ENCODE measurements around the gene KIF26B.

Gene KIF26B

DNA sequence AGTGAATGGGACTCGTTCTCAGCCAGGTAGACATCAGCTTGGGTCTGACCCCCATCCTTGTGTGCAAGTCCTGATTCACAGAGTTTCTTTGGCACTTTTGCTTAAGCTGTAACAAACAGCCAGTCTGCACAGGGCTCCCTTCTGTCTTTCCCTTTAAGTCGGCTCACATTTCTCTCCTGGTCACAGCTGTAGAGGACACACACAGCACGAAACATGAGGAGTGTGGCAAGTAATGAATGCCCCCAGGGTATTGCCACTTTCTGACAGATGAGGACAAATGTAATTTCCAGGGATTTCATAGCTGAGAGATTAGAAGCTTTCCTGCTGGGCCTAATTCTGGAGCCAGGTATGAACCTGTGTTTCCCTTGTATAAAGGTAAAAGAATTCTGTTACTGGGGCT, 423.5 kb downstream of the KIF26B start:
- no peak overlapping the region for H3K4me3 ChIP-seq (replicated peaks; ENCODE audit: low read depth, low read length)
- TF ChIP-seq, protein P1, sequence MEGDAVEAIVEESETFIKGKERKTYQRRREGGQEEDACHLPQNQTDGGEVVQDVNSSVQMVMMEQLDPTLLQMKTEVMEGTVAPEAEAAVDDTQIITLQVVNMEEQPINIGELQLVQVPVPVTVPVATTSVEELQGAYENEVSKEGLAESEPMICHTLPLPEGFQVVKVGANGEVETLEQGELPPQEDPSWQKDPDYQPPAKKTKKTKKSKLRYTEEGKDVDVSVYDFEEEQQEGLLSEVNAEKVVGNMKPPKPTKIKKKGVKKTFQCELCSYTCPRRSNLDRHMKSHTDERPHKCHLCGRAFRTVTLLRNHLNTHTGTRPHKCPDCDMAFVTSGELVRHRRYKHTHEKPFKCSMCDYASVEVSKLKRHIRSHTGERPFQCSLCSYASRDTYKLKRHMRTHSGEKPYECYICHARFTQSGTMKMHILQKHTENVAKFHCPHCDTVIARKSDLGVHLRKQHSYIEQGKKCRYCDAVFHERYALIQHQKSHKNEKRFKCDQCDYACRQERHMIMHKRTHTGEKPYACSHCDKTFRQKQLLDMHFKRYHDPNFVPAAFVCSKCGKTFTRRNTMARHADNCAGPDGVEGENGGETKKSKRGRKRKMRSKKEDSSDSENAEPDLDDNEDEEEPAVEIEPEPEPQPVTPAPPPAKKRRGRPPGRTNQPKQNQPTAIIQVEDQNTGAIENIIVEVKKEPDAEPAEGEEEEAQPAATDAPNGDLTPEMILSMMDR (IDR thresholded peaks at IDR 0.05; ENCODE audit: low read depth, low read length, missing control alignments), result no peak
- no peak for DNase-seq (ENCODE audit: extremely low read depth, low read depth)

DNA sequence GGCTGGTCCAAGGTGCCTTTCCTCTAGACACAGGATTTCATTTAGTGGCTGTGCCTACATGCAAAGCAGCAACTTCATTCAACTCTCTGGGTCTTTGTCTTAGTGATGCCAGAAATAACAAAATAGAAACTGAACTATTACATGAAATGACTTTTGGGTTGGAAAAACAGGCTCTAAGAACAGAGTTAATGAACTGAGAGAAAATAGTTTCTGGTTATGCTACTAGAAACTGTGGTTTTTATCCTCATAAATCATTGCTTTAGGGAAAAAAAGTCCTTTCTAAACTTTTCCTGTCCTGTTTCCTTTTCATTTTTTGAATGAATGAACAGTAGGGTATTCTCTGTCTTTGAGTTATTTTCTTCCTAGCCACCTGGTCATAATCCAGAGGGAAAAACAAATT, 424.0 kb downstream of the KIF26B start:
- no peak for DNase-seq (ENCODE audit: extremely low read depth, low read depth)
- no peak overlapping the region for H3K4me3 ChIP-seq (replicated peaks; ENCODE audit: low read depth, low read length)
- TF ChIP-seq, protein P1 (IDR thresholded peaks at IDR 0.05; ENCODE audit: low read depth, low read length, missing control alignments), result no peak

DNA sequence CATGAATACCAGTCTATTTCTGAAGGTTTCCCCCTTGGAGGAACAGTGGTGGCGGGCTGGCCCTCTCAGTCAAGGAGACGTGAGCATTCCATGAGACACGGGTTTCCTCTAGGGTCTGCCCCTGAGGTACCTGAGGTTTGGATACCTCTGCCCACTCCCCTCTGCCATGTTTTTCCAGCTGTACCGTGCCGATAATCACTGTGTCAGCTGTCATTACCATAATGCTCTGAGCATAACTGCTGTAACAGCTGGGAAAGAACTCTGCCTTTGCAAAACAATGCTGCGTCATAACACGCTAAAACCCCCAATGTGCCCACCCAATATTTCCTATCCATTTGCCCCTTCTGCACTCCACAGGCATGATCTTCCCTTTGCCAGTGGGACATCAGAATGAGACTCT, 425.1 kb downstream of the KIF26B start:
- TF ChIP-seq, protein P1 (IDR thresholded peaks at IDR 0.05; ENCODE audit: low read depth, low read length, missing control alignments), result no peak
- no peak for DNase-seq (ENCODE audit: extremely low read depth, low read depth)
- H3K4me3 ChIP-seq (replicated peaks; ENCODE audit: low read depth, low read length), result no peak overlapping the region

DNA sequence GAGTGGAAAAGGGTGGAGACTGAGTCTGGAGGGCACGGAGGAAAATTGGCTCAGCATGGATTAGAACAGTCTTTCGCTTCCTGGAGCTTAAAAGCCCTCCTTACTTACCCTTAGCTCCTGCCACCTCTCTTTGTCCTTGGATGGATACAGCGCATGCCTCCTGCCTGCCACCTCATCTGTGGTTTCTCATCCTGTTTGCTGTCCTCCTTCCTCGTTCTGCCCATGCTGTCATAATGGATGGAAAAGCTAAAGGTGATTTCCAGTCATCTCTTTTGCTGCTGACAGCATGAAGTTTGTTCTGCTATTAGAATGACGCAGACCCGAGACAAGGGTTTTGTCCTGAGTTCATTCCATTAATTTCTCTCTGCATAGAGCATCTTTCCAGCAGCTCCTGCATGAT, 425.9 kb downstream of the KIF26B start:
- no peak for DNase-seq (ENCODE audit: extremely low read depth, low read depth)
- TF ChIP-seq, protein P1 (IDR thresholded peaks at IDR 0.05; ENCODE audit: low read depth, low read length, missing control alignments), result no peak
- H3K4me3 ChIP-seq (replicated peaks; ENCODE audit: low read depth, low read length), result no peak overlapping the region

DNA sequence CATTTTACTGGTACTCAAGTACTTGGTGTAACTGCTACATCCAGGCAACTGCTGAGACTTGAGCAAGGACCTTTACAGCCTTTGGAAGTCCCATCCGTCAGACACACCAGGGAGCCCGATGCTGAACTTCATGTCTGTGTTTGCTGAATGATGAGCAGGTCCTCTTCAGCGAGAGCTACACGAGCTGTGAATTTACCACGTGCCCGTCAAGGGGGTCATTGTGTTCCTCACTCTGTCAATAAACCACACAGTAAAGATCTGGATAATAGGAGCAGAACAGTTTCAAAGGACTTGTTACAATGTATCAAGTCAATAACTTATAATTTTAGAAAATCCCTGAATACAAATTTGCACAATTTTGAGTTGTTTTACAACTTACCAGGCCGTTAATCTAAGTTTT, 427.2 kb downstream of the KIF26B start:
- no peak overlapping the region for H3K4me3 ChIP-seq (replicated peaks; ENCODE audit: low read depth, low read length)
- no peak for DNase-seq (ENCODE audit: extremely low read depth, low read depth)
- TF ChIP-seq, protein P1 (IDR thresholded peaks at IDR 0.05; ENCODE audit: low read depth, low read length, missing control alignments), result no peak

DNA sequence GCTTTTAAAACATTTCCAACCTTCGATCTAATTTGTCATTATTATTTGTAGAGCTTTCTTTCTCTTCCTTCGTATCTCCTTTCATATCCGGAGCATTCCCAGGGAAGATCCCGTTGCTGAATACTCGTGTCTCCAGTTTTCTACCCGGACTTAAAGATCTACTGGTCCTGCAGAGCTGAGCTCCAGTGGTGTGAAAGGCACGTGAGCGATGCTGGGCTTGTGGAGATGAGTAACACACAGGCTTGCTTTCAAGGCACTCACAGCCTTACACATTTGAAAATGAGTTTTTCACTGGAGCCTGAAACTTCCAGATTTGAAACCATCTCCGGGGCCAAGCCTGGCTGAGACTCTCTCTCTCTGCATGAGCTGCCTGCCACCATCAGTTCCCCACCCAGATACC, 428.3 kb downstream of the KIF26B start:
- no peak for DNase-seq (ENCODE audit: extremely low read depth, low read depth)
- H3K4me3 ChIP-seq (replicated peaks; ENCODE audit: low read depth, low read length), result no peak overlapping the region
- TF ChIP-seq, protein P1 (IDR thresholded peaks at IDR 0.05; ENCODE audit: low read depth, low read length, missing control alignments), result no peak

DNA sequence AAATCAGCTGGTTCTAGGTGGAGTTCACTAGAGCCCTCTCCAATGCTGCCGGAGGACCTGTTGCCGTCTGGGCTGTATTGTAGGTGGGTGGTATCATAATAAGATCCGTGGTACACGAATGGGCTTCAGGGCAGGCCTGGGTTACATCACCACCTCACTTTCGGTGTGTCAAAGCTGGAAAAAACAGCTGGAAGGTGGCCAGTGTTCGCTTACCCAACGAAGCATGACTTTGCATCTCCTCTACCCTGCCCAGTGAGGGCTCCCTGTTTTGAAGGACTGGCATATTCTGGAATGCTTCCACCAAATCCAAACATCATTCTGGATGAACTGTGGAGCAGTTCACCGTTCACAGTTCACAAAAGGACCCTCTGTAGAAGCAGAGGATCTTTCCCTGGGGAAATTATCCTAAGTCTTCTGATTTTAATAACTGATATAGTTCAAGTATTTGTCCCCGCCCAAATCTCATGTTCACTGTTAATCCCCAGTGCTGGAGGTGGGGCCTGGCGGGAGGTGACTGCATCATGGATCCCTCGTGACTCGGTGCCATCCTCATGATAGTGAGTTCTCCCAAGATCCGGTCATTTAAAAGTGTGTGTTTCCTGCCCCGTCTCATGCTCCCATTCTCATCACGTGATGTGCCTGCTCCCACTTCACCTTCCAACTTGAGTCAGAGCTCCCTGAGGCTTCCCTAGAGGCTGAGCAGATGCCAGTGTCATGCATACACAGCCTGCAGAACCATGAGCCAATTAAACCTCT, 429.0 kb downstream of the KIF26B start:
- no peak overlapping the region for H3K4me3 ChIP-seq (replicated peaks; ENCODE audit: low read depth, low read length)
- DNase-seq (ENCODE audit: extremely low read depth, low read depth), result no peak
- TF ChIP-seq, protein P1 (IDR thresholded peaks at IDR 0.05; ENCODE audit: low read depth, low read length, missing control alignments), result no peak

Measured in HFF-Myc (cell line).